ENCODE measurements around the gene HTRA2. TPM values are rescaled to one million over a fixed set of nuclear protein-coding genes. Genes with fewer than 3 reads are reported as not detected.
A peak's percentile ranks its signal among the peaks of the same experiment; 100 is the strongest.

Gene HTRA2
- total RNA-seq, 1 donor from 2014 or later, result 41.9 TPM

- Mint-ChIP-seq H3K9me3 (ENCODE audit: low read depth) (no peaks in the 10 kb centered on the region), H3K36me3 (ENCODE audit: insufficient read depth) (peaks cover 6% of the 10 kb centered on the region), H3K27ac (peak within 1 kb of the TSS; percentile 93), H3K4me1 (ENCODE audit: low read depth) (peaks cover 31% of the 10 kb centered on the region), H3K27me3 (peaks cover 29% of the 10 kb centered on the region), H3K4me3 (ENCODE audit: low read depth) (peak within 1 kb of the TSS; percentile 89)
- no peak for DNase-seq (ENCODE audit: low spot score, unreplicated experiment)
- TF ChIP-seq CTCF (IDR thresholded peaks at IDR 0.05; ENCODE audit: unreplicated experiment), result no peak
Measured at GRCh38 chr2:74499267-74499939, 30.3 kb upstream of the HTRA2 start, which contains the start of gene LBX2. LBX2 (minus strand) TSS chr2:74499603; CDS start chr2:74499537, 66 bp downstream.

GRCh38 chr2:74499940-74500577, 29.7 kb upstream of the HTRA2 start:
- no peak for TF ChIP-seq CTCF (IDR thresholded peaks at IDR 0.05; ENCODE audit: unreplicated experiment)
- DNase-seq (ENCODE audit: low spot score, unreplicated experiment), result no peak
- H3K27me3 Mint-ChIP-seq, result peaks cover 29% of the 10 kb centered on the region
- H3K27ac Mint-ChIP-seq, result no peak overlapping the region
- peaks cover 13% of the 10 kb centered on the region for H3K36me3 Mint-ChIP-seq (ENCODE audit: insufficient read depth)
- peaks cover 36% of the 10 kb centered on the region for H3K4me1 Mint-ChIP-seq (ENCODE audit: low read depth)
- H3K9me3 Mint-ChIP-seq (ENCODE audit: low read depth), result no peaks in the 10 kb centered on the region
- H3K4me3 Mint-ChIP-seq (ENCODE audit: low read depth), result peak overlapping the region; percentile 89

GRCh38 chr2:74500578-74500946, 29.2 kb upstream of the HTRA2 start:
- no peak for TF ChIP-seq CTCF (IDR thresholded peaks at IDR 0.05; ENCODE audit: unreplicated experiment)
- Mint-ChIP-seq H3K27me3 (peaks cover 29% of the 10 kb centered on the region), H3K9me3 (ENCODE audit: low read depth) (no peaks in the 10 kb centered on the region), H3K27ac (no peak overlapping the region), H3K4me1 (ENCODE audit: low read depth) (peaks cover 37% of the 10 kb centered on the region), H3K4me3 (ENCODE audit: low read depth) (peak overlapping the region; percentile 89), H3K36me3 (ENCODE audit: insufficient read depth) (peaks cover 16% of the 10 kb centered on the region)
- DNase-seq (ENCODE audit: low spot score, unreplicated experiment), result no peak

- Mint-ChIP-seq H3K4me1 (ENCODE audit: low read depth) (peaks cover 38% of the 10 kb centered on the region), H3K36me3 (ENCODE audit: insufficient read depth) (peaks cover 12% of the 10 kb centered on the region), H3K9me3 (ENCODE audit: low read depth) (no peaks in the 10 kb centered on the region), H3K4me3 (ENCODE audit: low read depth) (peak overlapping the region; percentile 77), H3K27ac (peak overlapping the region; percentile 94), H3K27me3 (peaks cover 24% of the 10 kb centered on the region)
- no peak for DNase-seq (ENCODE audit: low spot score, unreplicated experiment)
- TF ChIP-seq CTCF (IDR thresholded peaks at IDR 0.05; ENCODE audit: unreplicated experiment), result no peak
Measured at GRCh38 chr2:74501335-74502071, 28.2 kb upstream of the HTRA2 start.

- TF ChIP-seq CTCF (IDR thresholded peaks at IDR 0.05; ENCODE audit: unreplicated experiment), result no peak
- peaks cover 23% of the 10 kb centered on the region for H3K27me3 Mint-ChIP-seq
- peak overlapping the region; percentile 94 for H3K27ac Mint-ChIP-seq
- DNase-seq (ENCODE audit: low spot score, unreplicated experiment), result no peak
- peak overlapping the region; percentile 77 for H3K4me3 Mint-ChIP-seq (ENCODE audit: low read depth)
- no peaks in the 10 kb centered on the region for H3K9me3 Mint-ChIP-seq (ENCODE audit: low read depth)
- peaks cover 12% of the 10 kb centered on the region for H3K36me3 Mint-ChIP-seq (ENCODE audit: insufficient read depth)
- H3K4me1 Mint-ChIP-seq (ENCODE audit: low read depth), result peaks cover 44% of the 10 kb centered on the region
Measured at GRCh38 chr2:74502147-74502719, 27.5 kb upstream of the HTRA2 start.
